Coronary artery (tissue), 2 donors: ENCODE results near the gene GRK6.
"Not testable (repeated sequence)": the region's sequence is repeated elsewhere in the genome, so short reads cannot be mapped to it uniquely, and the experiment has no call there.

Experiments used
- DNase-seq: peaks from one replicate; pipeline ENCODE4 v3.0.0-alpha.2; 2017; ENCODE audit warnings: low spot score
- H3K27ac ChIP-seq, 2 donors: fragments of 200-600 bp; sonication (generic); one replicate each; pipeline ENCODE4 v1.5.1; 2016 to 2019
- H3K4me3 ChIP-seq: fragments of 200-600 bp; sonication (generic); 2 replicates; pipeline ENCODE4 v1.5.1; 2016; ENCODE audit warnings: mild to moderate bottlenecking, moderate library complexity
- CTCF ChIP-seq: fragments of 200-600 bp; sonication (generic); IDR thresholded peaks from one replicate; pipeline ENCODE4 v1.5.1; 2019; ENCODE audit warnings: antibody characterized with exemption

GRK6 gene

GRCh38 chr5:177419046-177419445 lies 7.4 kb upstream of the GRK6 start:
- DNase-seq: no peak
- Histone ChIP-seq H3K27ac (no peak overlapping the region), H3K4me3 (no peak overlapping the region)
- no peak for TF ChIP-seq CTCF

GRCh38 chr5:177420472-177420871 lies 6.0 kb upstream of the GRK6 start:
- not testable (repeated sequence) for H3K27ac ChIP-seq, H3K4me3 ChIP-seq, DNase-seq

- DNase-seq: no peak
- no peak for TF ChIP-seq CTCF
- H3K4me3 ChIP-seq: no peak overlapping the region
- no peak overlapping the region for H3K27ac ChIP-seq
Measured at GRCh38 chr5:177421062-177421798, 5.2 kb upstream of the GRK6 start.

GRCh38 chr5:177423671-177424070 lies 2.8 kb upstream of the GRK6 start:
- Histone ChIP-seq H3K27ac (no peak overlapping the region), H3K4me3 (no peak overlapping the region)
- no peak for TF ChIP-seq CTCF
- no peak for DNase-seq

- Histone ChIP-seq H3K27ac (peak overlapping the region; percentile 90 to 97), H3K4me3 (peak overlapping the region; percentile 81)
- no peak for TF ChIP-seq CTCF
- peak; percentile 68 for DNase-seq
Measured at GRCh38 chr5:177425196-177425800, 1.2 kb upstream of the GRK6 start.

GRCh38 chr5:177425801-177426565 lies 493 bp upstream of the GRK6 start:
- no peak for TF ChIP-seq CTCF
- Histone ChIP-seq H3K4me3 (peak overlapping the region; percentile 97), H3K27ac (peak overlapping the region; percentile 90 to 97)
- DNase-seq: peak; percentile 100

- no peak for TF ChIP-seq CTCF
- Histone ChIP-seq H3K4me3 (peak overlapping the region; percentile 97), H3K27ac (peak overlapping the region; percentile 85 to 95)
- peak; percentile 71 for DNase-seq
Measured at GRCh38 chr5:177427211-177427822, 841 bp downstream of the GRK6 start.
